Natural killer cell (primary cell): ENCODE measurements around the gene KEAP1. TPM values are rescaled to one million over a fixed set of nuclear protein-coding genes. Genes with fewer than 3 reads are reported as not detected.
A peak's percentile ranks its signal among the peaks of the same experiment; 100 is the strongest.

Experiments
- ATAC-seq, 3 donors: fragments of 150-1000 bp in 2 of 3; fragments of 200-7000 bp in 1 of 3; cut with Tn5 transposase; 1 replicate in 1 of 3; 2 replicates in 2 of 3; pipeline ENCODE4 v1.10.0; 2021; ENCODE audit warnings: mild to moderate bottlenecking in 2 of 3, moderate library complexity in 2 of 3
- DNase-seq, 2 donors: peaks; one replicate each; pipeline versions ENCODE4 v3.0.0 to v3.0.0-alpha.2; 2013 to 2021; ENCODE audit warnings: mixed read lengths in 1 of 2
- H3K27ac ChIP-seq: one replicate; pipeline ENCODE4 v1.5.1; 2013; ENCODE audit warnings: mild to moderate bottlenecking, low read length
- H3K27me3 ChIP-seq: one replicate; pipeline ENCODE4 v1.6.1; 2013; ENCODE audit warnings: low read length; ENCODE audit not compliant: control insufficient read depth, insufficient read depth
- H3K36me3 ChIP-seq: one replicate; pipeline ENCODE4 v1.6.1; 2013; ENCODE audit warnings: low read length; ENCODE audit not compliant: control insufficient read depth, insufficient read depth
- H3K4me1 ChIP-seq: one replicate; pipeline ENCODE4 v1.6.1; 2013; ENCODE audit warnings: low read length; ENCODE audit not compliant: control insufficient read depth, insufficient read depth
- H3K4me3 ChIP-seq: one replicate; pipeline ENCODE4 v1.5.1; 2013; ENCODE audit warnings: low read length
- H3K9me3 ChIP-seq: one replicate; pipeline ENCODE4 v1.6.1; 2013; ENCODE audit warnings: low read length; ENCODE audit not compliant: control insufficient read depth, insufficient read depth
- H3K27ac Mint-ChIP-seq, 2 donors: one replicate each; pipeline ENCODE4 v1.8.0; 2022; ENCODE audit warnings: mild to moderate bottlenecking in 2 of 2, mixed read lengths in 2 of 2, moderate library complexity in 1 of 2
- H3K27me3 Mint-ChIP-seq, 2 donors: one replicate each; pipeline ENCODE4 v1.8.0; 2022; ENCODE audit warnings: low read depth in 2 of 2, mixed read lengths in 2 of 2
- H3K36me3 Mint-ChIP-seq: one replicate; pipeline ENCODE4 v1.8.0; 2022; ENCODE audit warnings: mixed read lengths
- H3K4me1 Mint-ChIP-seq, 2 donors: one replicate each; pipeline ENCODE4 v1.8.0; 2022; ENCODE audit warnings: mixed read lengths in 2 of 2
- H3K4me3 Mint-ChIP-seq: one replicate; pipeline ENCODE4 v1.8.0; 2022; ENCODE audit warnings: mild to moderate bottlenecking, moderate library complexity, mixed read lengths
- H3K9me3 Mint-ChIP-seq, 2 donors: one replicate each; pipeline ENCODE4 v1.8.0; 2022; ENCODE audit warnings: mixed read lengths in 2 of 2
- CTCF ChIP-seq: fragments of 200-600 bp; IDR thresholded peaks from one replicate; pipeline ENCODE4 v1.8.0; 2022; ENCODE audit warnings: antibody characterized with exemption
- WGBS: methylation state at CpG from one replicate; pipeline ENCODE4 v1.1.7; 2013; ENCODE audit warnings: missing lambda C conversion rate; ENCODE audit not compliant: insufficient coverage; 5-methylcytosine and 5-hydroxymethylcytosine counted together
- intact Hi-C: fragments of 100-400 bp; cut with micrococcal nuclease; formaldehyde crosslinking; loops from one replicate; pipeline ENCODE4 v1.14.2; 2022
- total RNA-seq, 4 donors: library from RNA; stranded (reverse); fragments of 120-200 nt in 1 of 4; gene quantifications; one replicate each; pipeline versions ENCODE4 v1.2.3 to v1.2.4, GENCODE V29; 2013 to 2022

Gene KEAP1
- total RNA-seq, 3 donors from 2014 or later (not counting 1 experiment from before 2014, with no cell fraction given): 28.1 to 39.4 (median 34.6) TPM

- H3K36me3 Mint-ChIP-seq: no peaks in the 10 kb centered on the region
- H3K4me1 Mint-ChIP-seq: peaks cover 10% of the 10 kb centered on the region in 2 donors
- DNase-seq (no peak), ATAC-seq (no peak)
- no peaks in the 10 kb centered on the region for H3K36me3 ChIP-seq
- H3K9me3 ChIP-seq: no peaks in the 10 kb centered on the region
- intact Hi-C loops: loop anchor here (2.0 to 5.0 kb wide), 3 partner anchors 16 to 222 kb away; partner anchors contain the start of genes CDC37 and QTRT1
- H3K27me3 ChIP-seq: no peaks in the 10 kb centered on the region
- H3K9me3 Mint-ChIP-seq: no peaks in the 10 kb centered on the region
- peaks cover 0 to under 1% of the 10 kb centered on the region in 2 donors for H3K27me3 Mint-ChIP-seq
- peak overlapping the region; percentile 17 for H3K4me3 Mint-ChIP-seq
- 35% methylated on average over 2 of the region's 5 CpGs for WGBS
- peak overlapping the region; percentile 85 to 92 for H3K27ac Mint-ChIP-seq
- H3K4me3 ChIP-seq: no peak overlapping the region
- TF ChIP-seq CTCF: no peak
- H3K27ac ChIP-seq: no peak overlapping the region
- H3K4me1 ChIP-seq: peaks cover 21% of the 10 kb centered on the region
These were observed 24.7 kb downstream of the KEAP1 start for GRCh38 chr19:10478476-10478875.

- Histone ChIP-seq H3K4me1 (peaks cover 18% of the 10 kb centered on the region), H3K4me3 (no peak overlapping the region), H3K27me3 (no peaks in the 10 kb centered on the region), H3K27ac (no peak overlapping the region), H3K36me3 (no peaks in the 10 kb centered on the region), H3K9me3 (no peaks in the 10 kb centered on the region)
- DNase-seq (peak in 1 of 2 donors; percentile 15), ATAC-seq (no peak)
- Mint-ChIP-seq H3K36me3 (no peaks in the 10 kb centered on the region), H3K4me1 (peaks cover 10% of the 10 kb centered on the region in 2 donors), H3K4me3 (no peak overlapping the region), H3K27me3 (peaks cover 0 to 3% of the 10 kb centered on the region in 2 donors), H3K9me3 (no peaks in the 10 kb centered on the region), H3K27ac (no peak overlapping the region)
- intact Hi-C loops: loop anchor here (5.0 kb wide), 1 partner anchor 73 kb away; the partner anchor contains the start of gene CDC37
- no peak for TF ChIP-seq CTCF
- WGBS: 57% methylated on average over 6 of the region's 6 CpGs
These were observed 28.1 kb downstream of the KEAP1 start for GRCh38 chr19:10474962-10475451.

GRCh38 chr19:10473192-10473591, 30.0 kb downstream of the KEAP1 start:
- Histone ChIP-seq H3K36me3 (no peaks in the 10 kb centered on the region), H3K9me3 (no peaks in the 10 kb centered on the region), H3K27ac (no peak overlapping the region), H3K4me1 (peaks cover under 1% of the 10 kb centered on the region), H3K4me3 (no peak overlapping the region), H3K27me3 (no peaks in the 10 kb centered on the region)
- 91% methylated on average over 5 of the region's 5 CpGs for WGBS
- no peak for ATAC-seq
- Mint-ChIP-seq H3K36me3 (no peaks in the 10 kb centered on the region), H3K9me3 (no peaks in the 10 kb centered on the region), H3K27ac (no peak overlapping the region), H3K4me1 (peaks cover 0 to 6% of the 10 kb centered on the region in 2 donors), H3K27me3 (peaks cover 0 to 3% of the 10 kb centered on the region in 2 donors), H3K4me3 (no peak overlapping the region)
- TF ChIP-seq CTCF: no peak
- DNase-seq: no peak
- intact Hi-C loops: no loop called here

- 55% methylated on average over 6 of the region's 6 CpGs for WGBS
- H3K27me3 ChIP-seq: no peaks in the 10 kb centered on the region
- H3K4me3 ChIP-seq: no peak overlapping the region
- Mint-ChIP-seq H3K4me1 (peaks cover 0 to 6% of the 10 kb centered on the region in 2 donors), H3K27me3 (peaks cover 0 to 3% of the 10 kb centered on the region in 2 donors), H3K9me3 (no peaks in the 10 kb centered on the region), H3K36me3 (no peaks in the 10 kb centered on the region), H3K27ac (no peak overlapping the region), H3K4me3 (no peak overlapping the region)
- H3K4me1 ChIP-seq: no peaks in the 10 kb centered on the region
- peak; percentile 23 for TF ChIP-seq CTCF
- no peaks in the 10 kb centered on the region for H3K9me3 ChIP-seq
- no peak overlapping the region for H3K27ac ChIP-seq
- ATAC-seq (peak in 2 of 3 donors; percentile 50 to 72), DNase-seq (peak in 1 of 2 donors; percentile 63)
- H3K36me3 ChIP-seq: peaks cover 7% of the 10 kb centered on the region
- intact Hi-C loops: no loop called here
These were observed 31.2 kb downstream of the KEAP1 start for GRCh38 chr19:10471909-10472308.
